ENCODE data around the gene CHRDL2. TPM values are rescaled to one million over a fixed set of nuclear protein-coding genes. Genes with fewer than 3 reads are reported as not detected.

Gene CHRDL2
- total RNA-seq (2021; ENCODE audit: unreplicated experiment) (not detected), Bru-seq, nascent RNA (not detected), BruChase-seq, experiment 1, labeled RNA remaining after a 6-hour chase (percentile 3 among the genes with signal in this experiment), BruChase-seq, experiment 2, labeled RNA remaining after a 2-hour chase (not detected)
- polyA plus RNA-seq (2012) = 0.25 TPM in 1 of 2 replicates, not detected in the other
- long read RNA-seq = 0 reads

- no peak for DNase-seq (ENCODE audit: low read depth, low spot score)
- Histone ChIP-seq H3K4me3 (replicated peaks in 1 of 2; ENCODE audit: low read depth in 1 of 2, low read length in 2 of 2) (no peak within 1 kb of the TSS), H3K4me1 (ENCODE audit: control insufficient read depth in 1 of 2, insufficient read depth in 2 of 2, low read length in 2 of 2) (no peaks in the 10 kb centered on the region; a peak in 1 of 4 replicates), H3K9me2 (ENCODE audit: insufficient read depth) (no peaks in the 10 kb centered on the region), H3K27ac (ENCODE audit: low read depth, low read length) (no peak within 1 kb of the TSS), H2AFZ (ENCODE audit: low read depth, low read length, poor library complexity, severe bottlenecking) (no peak within 1 kb of the TSS), H3K27me3 (ENCODE audit: insufficient read depth, low read length) (peaks cover 8% of the 10 kb centered on the region), H3K9ac (ENCODE audit: low read length) (no peak within 1 kb of the TSS), H4K20me1 (ENCODE audit: insufficient read depth) (no peaks in the 10 kb centered on the region), H3K9me3 (ENCODE audit: control insufficient read depth in 1 of 2, insufficient read depth in 1 of 2, low read depth in 1 of 2, low read length in 2 of 2) (no peaks in the 10 kb centered on the region), H3K36me3 (ENCODE audit: control insufficient read depth in 1 of 2, insufficient read depth in 2 of 2, low read length in 2 of 2) (no peaks in the 10 kb centered on the region), H3K79me2 (ENCODE audit: insufficient read depth, low read length) (no peaks in the 10 kb centered on the region), H3K4me2 (ENCODE audit: low read length) (no peak within 1 kb of the TSS)
- intact Hi-C loops (cut with micrococcal nuclease) = no loop called here
- ChIA-PET RAD21 (ENCODE audit: low non-redundant PET in 1 of 2, low total read pairs in 2 of 2, uncharacterized antibody in 2 of 2, unreplicated experiment in 2 of 2) (no interaction called here), CTCF (no interaction called here), POLR2A (no interaction called here)
- ATAC-seq = no peak
- TF ChIP-seq CEBPB (IDR thresholded peaks at IDR 0.05; ENCODE audit: low read depth) (no peak), SIN3A (IDR thresholded peaks at IDR 0.05; ENCODE audit: low read depth) (no peak), FOSL1 (IDR thresholded peaks at IDR 0.05; ENCODE audit: low read depth) (no peak), POLR2A (IDR thresholded peaks at IDR 0.05; ENCODE audit: borderline replicate concordance, extremely low read depth, insufficient read depth, insufficient read length) (no peak), MAX (IDR thresholded peaks at IDR 0.05) (no peak), ZFX (IDR thresholded peaks at IDR 0.05) (no peak), ZBTB33 (IDR thresholded peaks at IDR 0.05; ENCODE audit: extremely low read depth, insufficient replicate concordance, low read length) (no peak), ELF1 (IDR thresholded peaks at IDR 0.05; ENCODE audit: borderline replicate concordance, low read depth) (no peak), POLR2AphosphoS5 (IDR thresholded peaks at IDR 0.05; ENCODE audit: low read depth, low read length) (no peak), RAD21 (IDR thresholded peaks at IDR 0.05; ENCODE audit: low read depth) (no peak), ATF3 (IDR thresholded peaks at IDR 0.05) (no peak), JUND (IDR thresholded peaks at IDR 0.05) (no peak), CTCF (IDR thresholded peaks at IDR 0.05 in 2 of 3, conservative IDR thresholded peaks at IDR 0.05 in 1 of 3; ENCODE audit: borderline replicate concordance in 1 of 3, insufficient read depth in 1 of 3, low read depth in 2 of 3, low read length in 2 of 3) (no peak), EGR1 (IDR thresholded peaks at IDR 0.05; ENCODE audit: low read depth) (no peak)
- no TSS peak for BruUV-seq (replicated peaks)
Measured at GRCh38 chr11:74731301-74732094, at the start of gene CHRDL2. CHRDL2 (minus strand) TSS chr11:74731426; CDS start chr11:74730888, 538 bp downstream.

All from HCT116 (cell line).